Fibroblast of lung (primary cell): ENCODE data around the gene YIPF5. TPM values are rescaled to one million over a fixed set of nuclear protein-coding genes. Genes with fewer than 3 reads are reported as not detected.
A peak's percentile ranks its signal among the peaks of the same experiment; 100 is the strongest.

Experiments
- DNase-seq, 2 donors: peaks; one replicate each; pipeline versions ENCODE4 v3.0.0 to v3.0.0-alpha.2; 2010; ENCODE audit warnings: low read depth in 2 of 2
- H2AFZ ChIP-seq: 2 replicates; pipeline ENCODE4 v1.5.1; 2012; ENCODE audit warnings: low read length, control low read depth, inconsistent platforms
- H3K27ac ChIP-seq: 2 replicates; pipeline ENCODE4 v1.5.1; 2011; ENCODE audit warnings: low read length, control low read depth; ENCODE audit not compliant: insufficient read depth
- H3K27me3 ChIP-seq: 2 replicates; pipeline ENCODE4 v1.5.1; 2011; ENCODE audit warnings: mild to moderate bottlenecking, low read length; ENCODE audit not compliant: control insufficient read depth, insufficient read depth
- H3K36me3 ChIP-seq: 2 replicates; pipeline ENCODE4 v1.5.1; 2011; ENCODE audit warnings: low read length; ENCODE audit not compliant: control insufficient read depth, insufficient read depth
- H3K4me1 ChIP-seq: 2 replicates; pipeline ENCODE4 v1.5.1; 2011; ENCODE audit warnings: low read length; ENCODE audit not compliant: control insufficient read depth, insufficient read depth; ENCODE audit errors: extremely low read depth
- H3K4me2 ChIP-seq: 2 replicates; pipeline ENCODE4 v1.5.1; 2011; ENCODE audit warnings: low read length, control low read depth; ENCODE audit not compliant: insufficient read depth; ENCODE audit errors: extremely low read depth
- H3K4me3 ChIP-seq, 4 experiments: fragments of 200-600 bp in 1 of 4; sonication (generic) in 1 of 4; replicated peaks in 1 of 4; 2 replicates each; pipeline ENCODE4 v1.5.1; 2011 to 2016; ENCODE audit warnings: low read length in 4 of 4, low read depth in 3 of 4, mild to moderate bottlenecking in 3 of 4, control low read depth in 2 of 4, inconsistent platforms in 1 of 4, mixed read lengths in 1 of 4; ENCODE audit not compliant: insufficient read depth in 1 of 4; ENCODE audit errors: control extremely low read depth in 1 of 4
- H3K79me2 ChIP-seq: 2 replicates; pipeline ENCODE4 v1.5.1; 2012; ENCODE audit warnings: mild to moderate bottlenecking, low read length, inconsistent platforms; ENCODE audit not compliant: control insufficient read depth, insufficient read depth
- H3K9ac ChIP-seq: 2 replicates; pipeline ENCODE4 v1.5.1; 2011; ENCODE audit warnings: mild to moderate bottlenecking, low read length, control low read depth; ENCODE audit not compliant: insufficient read depth
- H3K9me3 ChIP-seq: 2 replicates; pipeline ENCODE4 v1.5.1; 2012; ENCODE audit warnings: low read depth, low read length; ENCODE audit not compliant: control insufficient read depth, insufficient read depth
- H4K20me1 ChIP-seq: 2 replicates; pipeline ENCODE4 v1.5.1; 2011; ENCODE audit warnings: low read length; ENCODE audit not compliant: control insufficient read depth, insufficient read depth; ENCODE audit errors: extremely low read depth
- CTCF ChIP-seq, 2 donors: IDR thresholded peaks in 1 of 2; conservative IDR thresholded peaks in 1 of 2; 1 replicate in 1 of 2; 2 replicates in 1 of 2; pipeline ENCODE4 v1.5.1; 2011 to 2012; ENCODE audit warnings: low read length in 2 of 2, control low read depth in 1 of 2, inconsistent platforms in 1 of 2, low read depth in 1 of 2, mild to moderate bottlenecking in 1 of 2
- EZH2 ChIP-seq: IDR thresholded peaks from 2 replicates; pipeline ENCODE4 v1.5.1; 2012; ENCODE audit warnings: low read length, control low read depth, mild to moderate bottlenecking; ENCODE audit errors: missing control alignments
- polyA plus RNA-seq, 2 donors: library from polyadenylated mRNA; depleted of rRNA in 1 of 2; stranded (reverse) in 1 of 2; unstranded in 1 of 2; fragments of >200 nt; gene quantifications; 2 replicates each; pipeline ENCODE4 v1.2.1, GENCODE V29; 2011 to 2012; ENCODE audit warnings: missing spikeins in 1 of 2
- total RNA-seq: library from RNA; depleted of rRNA; stranded (reverse); fragments of >200 nt; gene quantifications from 2 replicates; pipeline ENCODE4 v1.2.1, GENCODE V29; 2014

The YIPF5 gene
- total and polyA plus RNA-seq, 2 donors (not counting 1 experiment from before 2014, with no cell fraction given) = 83.2 to 175 TPM

- peak in 1 of 2 donors; percentile 62 for DNase-seq
- peaks cover 6% of the 10 kb centered on the region for H3K27me3 ChIP-seq
- H3K36me3 ChIP-seq = no peaks in the 10 kb centered on the region
- H3K9ac ChIP-seq = no peak overlapping the region
- H3K9me3 ChIP-seq = no peaks in the 10 kb centered on the region
- no peaks in the 10 kb centered on the region for H4K20me1 ChIP-seq
- TF ChIP-seq CTCF (conservative IDR thresholded peaks at IDR 0.05 in 1 of 2, IDR thresholded peaks at IDR 0.05 in 1 of 2; ENCODE audit: low read depth in 1 of 2, low read length in 2 of 2) (no peak), EZH2 (no peak)
- no peaks in the 10 kb centered on the region for H3K4me1 ChIP-seq
- no peak overlapping the region for H3K4me3 ChIP-seq
- H3K27ac ChIP-seq = no peak overlapping the region
- no peak overlapping the region for H3K4me2 ChIP-seq
- H2AFZ ChIP-seq = no peak overlapping the region
- H3K79me2 ChIP-seq = no peaks in the 10 kb centered on the region
Measured at GRCh38 chr5:144202072-144202471, 31.6 kb upstream of the YIPF5 start.

- Histone ChIP-seq H3K79me2 (no peaks in the 10 kb centered on the region), H3K36me3 (no peaks in the 10 kb centered on the region), H3K4me1 (no peaks in the 10 kb centered on the region), H3K9ac (no peak overlapping the region), H3K27ac (no peak overlapping the region), H2AFZ (no peak overlapping the region), H4K20me1 (no peaks in the 10 kb centered on the region), H3K4me2 (no peak overlapping the region), H3K4me3 (no peak overlapping the region), H3K9me3 (no peaks in the 10 kb centered on the region), H3K27me3 (peaks cover 1% of the 10 kb centered on the region)
- no peak for DNase-seq
- no peak for TF ChIP-seq EZH2
- TF ChIP-seq CTCF (conservative IDR thresholded peaks at IDR 0.05 in 1 of 2, IDR thresholded peaks at IDR 0.05 in 1 of 2; ENCODE audit: low read depth in 1 of 2, low read length in 2 of 2) = no peak
Measured at GRCh38 chr5:144201588-144201987, 31.1 kb upstream of the YIPF5 start.

DNA sequence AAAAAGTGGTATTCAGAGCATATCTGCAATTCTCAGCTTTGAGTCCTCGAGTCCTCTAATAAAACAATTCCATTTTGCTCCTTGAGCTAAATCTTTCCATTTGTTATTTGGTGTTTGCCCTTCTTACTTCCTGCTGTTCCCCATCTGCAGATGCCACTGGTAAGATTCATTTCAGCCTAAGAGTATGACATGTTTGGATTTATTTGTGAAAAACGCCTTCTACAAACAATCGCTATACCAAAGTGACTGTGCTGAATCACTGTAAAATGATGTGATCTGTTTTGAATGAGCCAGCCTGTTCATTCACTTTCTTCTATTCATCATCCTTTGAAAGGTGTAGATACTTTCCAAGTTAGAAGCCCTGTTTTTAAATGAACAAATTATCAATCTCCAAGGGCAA, 27.9 kb upstream of the YIPF5 start:
- TF ChIP-seq EZH2 (no peak), CTCF (conservative IDR thresholded peaks at IDR 0.05 in 1 of 2, IDR thresholded peaks at IDR 0.05 in 1 of 2; ENCODE audit: low read depth in 1 of 2, low read length in 2 of 2) (no peak)
- Histone ChIP-seq H3K4me3 (no peak overlapping the region), H2AFZ (peak overlapping the region; percentile 7), H3K36me3 (no peaks in the 10 kb centered on the region), H3K9me3 (no peaks in the 10 kb centered on the region), H3K4me2 (peak overlapping the region; percentile 48), H4K20me1 (no peaks in the 10 kb centered on the region), H3K79me2 (no peaks in the 10 kb centered on the region), H3K9ac (no peak overlapping the region), H3K27me3 (no peaks in the 10 kb centered on the region), H3K27ac (no peak overlapping the region), H3K4me1 (no peaks in the 10 kb centered on the region)
- peak; percentile 40 to 69 for DNase-seq
